ENCODE data around the gene PPP2R3B. TPM values are rescaled to one million over a fixed set of nuclear protein-coding genes. Genes with fewer than 3 reads are reported as not detected.

Gene PPP2R3B
- total RNA-seq, 2 donors from 2014 or later, result 20.6 to 73.2 TPM

- H3K27me3 ChIP-seq (replicated peaks; ENCODE audit: insufficient read depth), result no peaks in the 10 kb centered on the region
- H3K4me1 ChIP-seq (replicated peaks), result peaks cover 4% of the 10 kb centered on the region
- intact Hi-C loops (cut with DNase I), result no loop called here
- 90% methylated on average over 49 of the region's 50 CpGs for WGBS
- no peak overlapping the region for H3K4me3 ChIP-seq
- TF ChIP-seq, protein P1, sequence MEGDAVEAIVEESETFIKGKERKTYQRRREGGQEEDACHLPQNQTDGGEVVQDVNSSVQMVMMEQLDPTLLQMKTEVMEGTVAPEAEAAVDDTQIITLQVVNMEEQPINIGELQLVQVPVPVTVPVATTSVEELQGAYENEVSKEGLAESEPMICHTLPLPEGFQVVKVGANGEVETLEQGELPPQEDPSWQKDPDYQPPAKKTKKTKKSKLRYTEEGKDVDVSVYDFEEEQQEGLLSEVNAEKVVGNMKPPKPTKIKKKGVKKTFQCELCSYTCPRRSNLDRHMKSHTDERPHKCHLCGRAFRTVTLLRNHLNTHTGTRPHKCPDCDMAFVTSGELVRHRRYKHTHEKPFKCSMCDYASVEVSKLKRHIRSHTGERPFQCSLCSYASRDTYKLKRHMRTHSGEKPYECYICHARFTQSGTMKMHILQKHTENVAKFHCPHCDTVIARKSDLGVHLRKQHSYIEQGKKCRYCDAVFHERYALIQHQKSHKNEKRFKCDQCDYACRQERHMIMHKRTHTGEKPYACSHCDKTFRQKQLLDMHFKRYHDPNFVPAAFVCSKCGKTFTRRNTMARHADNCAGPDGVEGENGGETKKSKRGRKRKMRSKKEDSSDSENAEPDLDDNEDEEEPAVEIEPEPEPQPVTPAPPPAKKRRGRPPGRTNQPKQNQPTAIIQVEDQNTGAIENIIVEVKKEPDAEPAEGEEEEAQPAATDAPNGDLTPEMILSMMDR (IDR thresholded peaks at IDR 0.05), result no peak
- TF ChIP-seq POLR2A (IDR thresholded peaks at IDR 0.05), result no peak
- no peak for TF ChIP-seq POLR2AphosphoS5 (IDR thresholded peaks at IDR 0.05)
- H3K9me3 ChIP-seq, result no peaks in the 10 kb centered on the region
- peaks cover 4 to 5% of the 10 kb centered on the region in 2 donors for H3K36me3 ChIP-seq
- H3K27ac ChIP-seq, result no peak overlapping the region
- no peak for DNase-seq (ENCODE audit: low spot score)
These were observed 70.1 kb downstream of the PPP2R3B start for GRCh38 chrX:316351-317325.

GRCh38 chrX:314781-315595 lies 71.7 kb downstream of the PPP2R3B start:
- intact Hi-C loops (cut with DNase I), result no loop called here
- no peaks in the 10 kb centered on the region for H3K27me3 ChIP-seq (replicated peaks; ENCODE audit: insufficient read depth)
- H3K4me3 ChIP-seq, result no peak overlapping the region
- no peaks in the 10 kb centered on the region for H3K9me3 ChIP-seq
- H3K36me3 ChIP-seq, result peaks cover 4 to 5% of the 10 kb centered on the region in 2 donors
- H3K4me1 ChIP-seq (replicated peaks), result no peaks in the 10 kb centered on the region
- no peak for DNase-seq (ENCODE audit: low spot score)
- TF ChIP-seq, protein P1 (IDR thresholded peaks at IDR 0.05), result no peak
- TF ChIP-seq POLR2A (IDR thresholded peaks at IDR 0.05) (no peak), POLR2AphosphoS5 (IDR thresholded peaks at IDR 0.05) (no peak)
- WGBS, result 92% methylated on average over 51 of the region's 51 CpGs
- no peak overlapping the region for H3K27ac ChIP-seq

GRCh38 chrX:314049-314448 lies 72.7 kb downstream of the PPP2R3B start:
- no peak overlapping the region for H3K4me3 ChIP-seq
- DNase-seq (ENCODE audit: low spot score), result no peak
- TF ChIP-seq, protein P1 (IDR thresholded peaks at IDR 0.05), result no peak
- TF ChIP-seq POLR2AphosphoS5 (IDR thresholded peaks at IDR 0.05), result no peak
- no peak for TF ChIP-seq POLR2A (IDR thresholded peaks at IDR 0.05)
- H3K4me1 ChIP-seq (replicated peaks), result no peaks in the 10 kb centered on the region
- 97% methylated on average over 34 of the region's 34 CpGs for WGBS
- no peaks in the 10 kb centered on the region for H3K9me3 ChIP-seq
- intact Hi-C loops (cut with DNase I), result no loop called here
- H3K27ac ChIP-seq, result no peak overlapping the region
- peaks cover 4 to 5% of the 10 kb centered on the region in 2 donors for H3K36me3 ChIP-seq
- H3K27me3 ChIP-seq (replicated peaks; ENCODE audit: insufficient read depth), result no peaks in the 10 kb centered on the region

- intact Hi-C loops (cut with DNase I), result no loop called here
- DNase-seq (ENCODE audit: low spot score), result no peak
- WGBS, result 90% methylated on average over 8 of the region's 8 CpGs
- no peak overlapping the region for H3K27ac ChIP-seq
- H3K27me3 ChIP-seq (replicated peaks; ENCODE audit: insufficient read depth), result no peaks in the 10 kb centered on the region
- TF ChIP-seq POLR2AphosphoS5 (IDR thresholded peaks at IDR 0.05) (no peak), POLR2A (IDR thresholded peaks at IDR 0.05) (no peak)
- TF ChIP-seq, protein P1 (IDR thresholded peaks at IDR 0.05), result no peak
- no peaks in the 10 kb centered on the region for H3K9me3 ChIP-seq
- peaks cover 4 to 5% of the 10 kb centered on the region in 2 donors for H3K36me3 ChIP-seq
- H3K4me3 ChIP-seq, result no peak overlapping the region
- no peaks in the 10 kb centered on the region for H3K4me1 ChIP-seq (replicated peaks)
These were observed 73.2 kb downstream of the PPP2R3B start for GRCh38 chrX:313546-313945.
